HG02884 (cell line): ENCODE measurements around the gene NUDT3.

Experiments used
- ATAC-seq: cut with Tn5 transposase; IDR thresholded peaks from one replicate; pipeline ENCODE4 v1.9.1; 2021; ENCODE audit warnings: mild to moderate bottlenecking, moderate library complexity; ENCODE audit not compliant: unreplicated experiment

The NUDT3 gene

GRCh38 chr6:34230653-34231371, 161.7 kb downstream of the NUDT3 start:
- no peak for ATAC-seq

GRCh38 chr6:34229877-34230276, 162.6 kb downstream of the NUDT3 start:
- ATAC-seq: no peak
